ENCODE data around the gene ZNHIT2. TPM values are rescaled to one million over a fixed set of nuclear protein-coding genes. Genes with fewer than 3 reads are reported as not detected.

The ZNHIT2 gene
- total RNA-seq, 1 experiment from 2014 or later = 48.2 TPM

- intact Hi-C loops (cut with micrococcal nuclease) = no loop called here
- no peak overlapping the region for H3K4me2 ChIP-seq (ENCODE audit: low read length)
- H3K9me3 ChIP-seq (ENCODE audit: low read length) = no peaks in the 10 kb centered on the region
- H2AFZ ChIP-seq (ENCODE audit: low read length) = no peak overlapping the region
- no peaks in the 10 kb centered on the region for H3K9me2 ChIP-seq (replicated peaks; ENCODE audit: low read length)
- no peak overlapping the region for H3K27ac ChIP-seq (ENCODE audit: low read length)
- POLR2A ChIA-PET (ENCODE audit: unreplicated experiment) = interaction anchor here (0.5 to 0.7 kb wide), 2 partner anchors 49 to 317 kb away, joined by 3 to 4 read pairs; no protein-coding TSS in a partner anchor
- TF ChIP-seq EZH2 (IDR thresholded peaks at IDR 0.05; ENCODE audit: low read length, unreplicated experiment) (no peak), CTCF (conservative IDR thresholded peaks at IDR 0.05; ENCODE audit: low read depth, low read length) (no peak), EZH2phosphoT487 (IDR thresholded peaks at IDR 0.05; ENCODE audit: borderline replicate concordance, low read length) (no peak)
- peaks cover 18% of the 10 kb centered on the region for H3K4me1 ChIP-seq (ENCODE audit: insufficient read depth, low read length)
- CTCF ChIA-PET = no interaction called here
- H3K36me3 ChIP-seq (ENCODE audit: low read depth, low read length) = no peaks in the 10 kb centered on the region
- no peaks in the 10 kb centered on the region for H3F3A ChIP-seq (ENCODE audit: low read length, unreplicated experiment)
- no peak overlapping the region for H3K9ac ChIP-seq (ENCODE audit: low read length)
- no peak for ATAC-seq
- no peaks in the 10 kb centered on the region for H3K27me3 ChIP-seq (ENCODE audit: low read length)
- H3K79me2 ChIP-seq (ENCODE audit: low read length) = no peaks in the 10 kb centered on the region
- no peak for DNase-seq
- H4K20me1 ChIP-seq (ENCODE audit: low read length) = no peaks in the 10 kb centered on the region
- BruUV-seq (replicated peaks) = no TSS peak
- H3K4me3 ChIP-seq (ENCODE audit: low read length) = no peak overlapping the region
Measured at GRCh38 chr11:65147352-65148075, 30.0 kb upstream of the ZNHIT2 start.

GRCh38 chr11:65141896-65142494 is 24.5 kb upstream of the ZNHIT2 start:
- Histone ChIP-seq H3K9me2 (replicated peaks; ENCODE audit: low read length) (no peaks in the 10 kb centered on the region), H3K9me3 (ENCODE audit: low read length) (no peaks in the 10 kb centered on the region), H3K27me3 (ENCODE audit: low read length) (0 out of 2 replicates have a peak, but pooled peaks cover 3% of the 10 kb centered on the region), H3F3A (ENCODE audit: low read length, unreplicated experiment) (no peaks in the 10 kb centered on the region), H2AFZ (ENCODE audit: low read length) (no peak overlapping the region), H3K9ac (ENCODE audit: low read length) (no peak overlapping the region), H3K4me3 (ENCODE audit: low read length) (no peak overlapping the region), H3K27ac (ENCODE audit: low read length) (no peak overlapping the region), H3K36me3 (ENCODE audit: low read depth, low read length) (no peaks in the 10 kb centered on the region), H3K4me2 (ENCODE audit: low read length) (no peak overlapping the region), H4K20me1 (ENCODE audit: low read length) (no peaks in the 10 kb centered on the region), H3K4me1 (ENCODE audit: insufficient read depth, low read length) (no peaks in the 10 kb centered on the region), H3K79me2 (ENCODE audit: low read length) (no peaks in the 10 kb centered on the region)
- no TSS peak for BruUV-seq (replicated peaks)
- TF ChIP-seq CTCF (conservative IDR thresholded peaks at IDR 0.05; ENCODE audit: low read depth, low read length) (no peak), EZH2 (IDR thresholded peaks at IDR 0.05; ENCODE audit: low read length, unreplicated experiment) (no peak), EZH2phosphoT487 (IDR thresholded peaks at IDR 0.05; ENCODE audit: borderline replicate concordance, low read length) (no peak)
- POLR2A ChIA-PET (ENCODE audit: unreplicated experiment) = no interaction called here
- intact Hi-C loops (cut with micrococcal nuclease) = no loop called here
- CTCF ChIA-PET = no interaction called here
- ATAC-seq (no peak), DNase-seq (no peak)
